GM13977 (cell line): ENCODE results near the gene ZMYND8.

ENCODE experiments used
- DNase-seq: peaks from one replicate; pipeline ENCODE4 v3.0.0; 2012; ENCODE audit warnings: low spot score
- in situ Hi-C: fragments of 300-500 bp; cut with MboI; formaldehyde crosslinking; loops from one replicate; pipeline ENCODE4 v1.12.0; 2022; ENCODE audit warnings: low sequenced_read_pairs, low pct_unique_long_range_greater_than_20kb, mixed read lengths, inconsistent platforms; ENCODE audit not compliant: unreplicated experiment
- TF ChIP-seq, protein P1 (sequence below): IDR thresholded peaks from 2 replicates; pipeline ENCODE4 v1.5.1; 2012; ENCODE audit warnings: mild to moderate bottlenecking, control low read depth; ENCODE audit not compliant: insufficient read depth; ENCODE audit errors: extremely low read depth, missing control alignments

ZMYND8 gene

DNA sequence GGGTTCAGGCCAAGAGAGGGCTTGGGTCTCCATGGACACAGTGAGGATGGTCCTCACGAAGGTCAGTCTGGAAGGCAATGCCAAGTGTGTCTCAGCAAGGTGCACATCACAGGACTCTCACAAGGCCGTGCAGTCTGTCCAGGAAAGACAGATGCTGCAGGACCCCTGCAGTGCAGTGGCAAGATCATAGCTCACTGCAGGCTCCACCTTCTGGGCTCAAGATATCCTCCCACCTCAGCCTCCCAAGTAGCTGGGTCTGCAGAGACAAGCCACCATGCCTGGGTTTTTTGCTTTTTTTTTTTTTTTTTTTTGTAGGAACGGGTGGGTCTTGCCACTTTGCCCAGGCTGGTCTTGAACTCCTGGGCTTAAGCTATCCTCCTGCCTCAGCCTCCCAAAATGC, 26.4 kb downstream of the ZMYND8 start:
- TF ChIP-seq, protein P1, sequence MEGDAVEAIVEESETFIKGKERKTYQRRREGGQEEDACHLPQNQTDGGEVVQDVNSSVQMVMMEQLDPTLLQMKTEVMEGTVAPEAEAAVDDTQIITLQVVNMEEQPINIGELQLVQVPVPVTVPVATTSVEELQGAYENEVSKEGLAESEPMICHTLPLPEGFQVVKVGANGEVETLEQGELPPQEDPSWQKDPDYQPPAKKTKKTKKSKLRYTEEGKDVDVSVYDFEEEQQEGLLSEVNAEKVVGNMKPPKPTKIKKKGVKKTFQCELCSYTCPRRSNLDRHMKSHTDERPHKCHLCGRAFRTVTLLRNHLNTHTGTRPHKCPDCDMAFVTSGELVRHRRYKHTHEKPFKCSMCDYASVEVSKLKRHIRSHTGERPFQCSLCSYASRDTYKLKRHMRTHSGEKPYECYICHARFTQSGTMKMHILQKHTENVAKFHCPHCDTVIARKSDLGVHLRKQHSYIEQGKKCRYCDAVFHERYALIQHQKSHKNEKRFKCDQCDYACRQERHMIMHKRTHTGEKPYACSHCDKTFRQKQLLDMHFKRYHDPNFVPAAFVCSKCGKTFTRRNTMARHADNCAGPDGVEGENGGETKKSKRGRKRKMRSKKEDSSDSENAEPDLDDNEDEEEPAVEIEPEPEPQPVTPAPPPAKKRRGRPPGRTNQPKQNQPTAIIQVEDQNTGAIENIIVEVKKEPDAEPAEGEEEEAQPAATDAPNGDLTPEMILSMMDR = no peak
- in situ Hi-C loops = no loop called here
- no peak for DNase-seq

DNA sequence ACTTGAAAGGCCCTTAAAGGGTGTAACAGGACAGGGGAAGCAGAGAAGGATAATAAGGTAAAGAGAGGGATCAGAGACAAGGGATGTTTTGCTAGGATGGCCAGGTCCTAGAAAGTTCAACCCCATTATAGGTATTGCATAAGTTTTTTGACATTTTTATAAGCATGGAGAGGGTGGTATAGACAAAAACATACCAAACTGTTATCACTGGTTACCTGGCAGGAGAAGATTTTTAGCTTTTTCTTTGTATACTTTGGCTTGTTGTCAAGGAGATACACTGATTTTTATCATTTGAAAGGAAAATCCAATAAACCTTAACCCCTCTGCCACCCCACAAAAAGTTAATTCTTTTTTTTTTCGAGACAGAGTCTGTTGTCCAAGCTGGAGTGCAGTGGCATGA, 28.4 kb downstream of the ZMYND8 start:
- in situ Hi-C loops = no loop called here
- no peak for DNase-seq

DNA sequence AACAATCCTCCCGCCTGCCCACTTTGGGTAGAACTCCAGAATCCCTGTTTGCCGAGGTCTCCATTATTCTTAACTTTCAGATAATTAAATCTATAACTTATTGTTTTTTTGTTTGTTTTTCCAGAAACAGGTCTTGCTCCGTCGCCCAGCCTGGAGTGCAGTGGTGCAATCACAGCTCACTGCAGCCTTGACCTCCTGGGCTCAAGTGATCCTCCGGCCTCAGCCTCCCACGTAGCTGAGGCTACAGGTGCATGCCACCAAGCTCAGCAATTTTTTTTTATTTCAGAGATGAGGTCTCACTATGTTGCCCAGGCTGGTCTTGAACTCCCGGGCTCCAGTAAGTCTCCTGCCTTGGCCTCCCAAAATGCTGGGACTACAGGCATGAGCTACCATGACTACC, 28.8 kb downstream of the ZMYND8 start:
- TF ChIP-seq, protein P1 = no peak
- in situ Hi-C loops = no loop called here

More for the DNA sequence above, 28.4 kb downstream of the ZMYND8 start:
- TF ChIP-seq, protein P1 = no peak

DNA sequence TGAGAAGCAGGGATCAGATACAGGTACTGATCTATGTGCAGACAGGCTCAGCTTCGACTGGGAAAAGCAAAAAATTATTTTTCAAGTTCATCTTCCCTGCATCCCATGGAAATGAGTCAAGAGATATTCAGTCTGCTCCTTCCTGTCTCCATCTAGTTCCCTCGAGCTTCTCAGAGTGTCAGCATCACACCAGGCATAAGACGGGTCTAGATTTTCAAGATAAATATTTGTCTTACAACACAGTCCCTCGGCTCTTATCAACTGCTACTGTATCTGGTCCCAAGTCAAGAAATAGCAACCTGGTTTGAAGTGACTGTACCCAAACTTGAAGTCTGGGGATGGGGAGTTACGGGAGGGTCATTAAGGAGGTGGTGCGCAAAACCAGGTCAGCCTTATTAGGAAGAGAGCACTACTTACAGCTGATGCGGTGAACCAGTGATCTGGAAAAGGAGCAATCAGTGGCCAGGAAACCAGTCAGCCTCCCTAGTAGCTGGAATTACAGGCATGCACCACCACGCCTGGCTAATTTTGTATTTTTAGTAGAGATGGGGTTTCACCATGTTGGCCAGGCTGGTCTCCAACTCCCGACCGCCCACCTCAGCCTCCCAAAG, 29.7 kb downstream of the ZMYND8 start:
- TF ChIP-seq, protein P1 = no peak
- DNase-seq = no peak
- in situ Hi-C loops = no loop called here

More for the DNA sequence above, 28.8 kb downstream of the ZMYND8 start:
- DNase-seq = no peak

DNA sequence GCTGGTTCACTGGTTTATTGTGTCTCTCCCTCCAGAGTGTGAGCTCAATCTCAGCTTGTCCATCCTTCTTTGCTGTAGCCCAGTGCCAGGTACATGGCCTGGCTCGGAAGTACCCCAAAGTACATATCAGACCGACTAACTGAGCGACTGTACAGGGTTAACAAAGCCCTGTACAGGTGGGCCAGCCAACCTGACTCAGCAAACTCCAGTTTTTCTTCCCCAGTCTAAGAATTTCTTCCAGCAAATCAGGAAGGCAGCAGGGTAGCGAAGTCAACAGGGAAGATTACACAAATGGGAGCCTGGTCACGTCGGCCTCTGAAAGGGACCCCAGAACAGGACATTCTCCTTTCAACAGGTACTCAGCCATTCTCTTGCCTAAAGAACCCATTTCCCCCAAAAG, 31.3 kb downstream of the ZMYND8 start:
- TF ChIP-seq, protein P1 = no peak
- in situ Hi-C loops = no loop called here
- DNase-seq = no peak

DNA sequence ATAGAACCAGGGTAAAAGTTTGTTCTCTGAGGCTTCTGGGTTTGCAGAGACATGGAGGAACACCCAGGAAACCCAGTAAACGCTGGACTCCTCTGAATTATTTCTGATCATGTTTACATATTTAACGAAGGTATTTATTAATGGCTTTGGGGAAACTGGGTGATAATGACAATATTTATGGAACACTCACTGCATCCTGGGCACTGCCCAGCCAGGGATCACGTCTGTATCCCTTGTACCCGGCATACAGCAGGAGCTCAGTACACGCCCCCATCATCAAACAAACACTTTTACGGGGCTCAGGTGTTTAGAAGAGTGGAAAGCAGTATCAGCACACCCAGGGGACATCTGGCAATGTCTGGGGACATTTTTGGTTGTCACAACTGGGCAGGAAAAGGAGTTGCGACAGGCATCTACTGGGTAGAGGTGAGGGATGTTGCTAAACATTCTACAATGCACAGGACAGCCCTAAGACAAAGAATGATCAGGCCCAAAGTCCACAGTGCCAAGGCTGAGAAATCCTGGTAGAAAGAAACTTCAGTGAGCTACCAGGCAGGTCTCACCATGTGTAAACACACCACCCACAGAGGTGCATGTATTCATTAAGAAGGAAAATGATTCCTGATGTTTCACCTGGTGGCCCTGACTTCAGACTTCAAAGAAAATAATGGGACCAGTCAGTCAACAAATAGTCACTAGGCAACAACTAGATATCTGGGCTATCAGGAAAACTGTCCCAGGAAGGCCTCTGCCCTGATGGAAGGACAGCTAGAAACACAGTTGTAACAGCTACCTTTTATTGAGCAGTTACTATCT, 35.3 kb downstream of the ZMYND8 start:
- no peak for DNase-seq
- in situ Hi-C loops = no loop called here
- TF ChIP-seq, protein P1 = no peak
